NB4 (cell line): ENCODE data around the gene KDM4C.

Experiments used
- CTCF ChIP-seq: IDR thresholded peaks from one replicate; pipeline ENCODE4 v1.5.1; 2012; ENCODE audit warnings: low read depth, low read length
- MYC ChIP-seq: IDR thresholded peaks from 2 replicates; pipeline ENCODE4 v1.6.1; 2011; ENCODE audit warnings: low read depth, low read length
- POLR2A ChIP-seq: IDR thresholded peaks from 2 replicates; pipeline ENCODE4 v1.6.1; 2011; ENCODE audit warnings: mild to moderate bottlenecking; ENCODE audit not compliant: insufficient read length; ENCODE audit errors: extremely low read depth

- TF ChIP-seq CTCF: no peak
- no peak for TF ChIP-seq MYC
- TF ChIP-seq POLR2A: no peak
These were observed 228.5 kb downstream of the KDM4C start for GRCh38 chr9:6986141-6986815.
